Fibroblast of mammary gland (primary cell): Measurements from ENCODE around the gene PRSS50.
A peak's percentile ranks its signal among the peaks of the same experiment; 100 is the strongest.

Experiments used
- DNase-seq: peaks from one replicate; pipeline ENCODE4 v3.0.0-alpha.2; 2010; ENCODE audit warnings: low read depth
- H3K4me3 ChIP-seq: 2 replicates; pipeline ENCODE4 v1.5.1; 2011; ENCODE audit warnings: low read depth, mild to moderate bottlenecking, low read length, moderate library complexity; ENCODE audit not compliant: control insufficient read depth
- CTCF ChIP-seq: conservative IDR thresholded peaks from 2 replicates; pipeline ENCODE4 v1.5.1; 2011; ENCODE audit warnings: low read depth, low read length, inconsistent platforms; ENCODE audit not compliant: control insufficient read depth, insufficient read depth

PRSS50 gene

DNA sequence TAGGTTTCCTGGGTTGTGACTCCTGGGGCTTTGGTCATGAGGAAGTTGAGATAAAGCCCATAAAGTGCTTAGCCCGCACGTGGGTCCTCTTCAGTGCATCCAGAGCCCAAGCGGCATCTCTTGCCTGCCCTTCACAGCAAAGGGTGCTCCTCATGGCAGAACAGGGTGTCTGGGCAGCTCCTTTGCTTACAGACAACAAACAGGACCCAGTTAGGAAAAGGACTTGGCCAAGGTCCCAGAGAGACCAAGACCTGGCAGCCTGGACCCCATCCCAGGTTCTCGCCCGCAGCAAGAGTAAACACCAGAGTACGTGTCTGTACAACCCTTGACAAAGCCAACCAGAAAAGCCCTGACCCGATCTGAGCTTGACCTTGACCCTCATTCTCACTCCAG lies 51.2 kb downstream of the PRSS50 start:
- no peak for TF ChIP-seq CTCF
- no peak for DNase-seq
- H3K4me3 ChIP-seq = no peak overlapping the region

DNA sequence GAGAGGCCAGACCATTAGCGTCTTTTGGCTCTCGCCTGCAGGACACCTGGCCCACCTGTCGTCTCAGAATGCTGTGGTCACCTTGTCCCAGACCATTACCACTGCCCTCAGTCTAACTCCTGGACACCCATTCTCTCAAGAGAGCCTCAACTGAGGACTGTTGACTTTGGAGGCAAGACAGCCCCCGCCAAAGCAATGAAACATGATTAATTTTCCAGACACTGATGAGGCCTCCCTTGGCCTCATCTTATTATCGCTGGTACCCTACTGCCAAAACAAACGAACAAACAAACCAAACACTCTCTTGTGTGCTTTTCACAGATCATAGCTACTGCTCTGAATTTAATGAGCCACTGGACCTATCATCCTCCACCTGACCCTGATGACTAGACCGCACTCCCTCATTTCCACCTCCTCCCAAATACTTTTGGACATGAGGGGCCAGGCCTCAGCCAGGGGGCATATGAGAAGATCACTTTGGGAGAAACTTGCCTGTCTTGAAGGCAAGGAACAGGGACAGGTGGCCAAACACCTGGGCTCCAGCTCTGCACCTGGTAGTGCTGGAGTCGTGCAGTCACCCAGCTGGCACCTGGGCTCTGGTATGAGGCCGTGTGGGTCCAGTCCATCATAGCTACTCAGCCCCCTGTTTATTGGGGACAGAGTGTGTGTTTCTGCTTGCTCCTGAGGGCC lies 51.8 kb downstream of the PRSS50 start:
- TF ChIP-seq CTCF = no peak
- H3K4me3 ChIP-seq = no peak overlapping the region
- DNase-seq = no peak

- no peak for DNase-seq
- TF ChIP-seq CTCF = no peak
- no peak overlapping the region for H3K4me3 ChIP-seq
Measured at GRCh38 chr3:46664971-46665762, 52.5 kb downstream of the PRSS50 start.

GRCh38 chr3:46664188-46664970 lies 53.3 kb downstream of the PRSS50 start:
- DNase-seq = no peak
- no peak for TF ChIP-seq CTCF
- no peak overlapping the region for H3K4me3 ChIP-seq

- TF ChIP-seq CTCF = no peak
- no peak overlapping the region for H3K4me3 ChIP-seq
- peak; percentile 20 for DNase-seq
Measured at GRCh38 chr3:46663591-46664135, 54.0 kb downstream of the PRSS50 start.

GRCh38 chr3:46662771-46663551 lies 54.7 kb downstream of the PRSS50 start:
- no peak for TF ChIP-seq CTCF
- DNase-seq = peak; percentile 51
- no peak overlapping the region for H3K4me3 ChIP-seq
